ENCODE measurements around the gene AKR1C3.

- no peak for TF ChIP-seq PATZ1 (CRISPR knock-in tag; IDR thresholded peaks at IDR 0.05; ENCODE audit: borderline replicate concordance)
- TF ChIP-seq ZNF70 (CRISPR knock-in tag; IDR thresholded peaks at IDR 0.05) = no peak
These were observed 17.6 kb upstream of the AKR1C3 start for GRCh38 chr10:5076615-5077014.

All from SK-N-SH treated with all-trans-retinoic acid at 6 μM for 48 hours (cell line).